ENCODE measurements around the gene METTL15.
"Not testable (repeated sequence)": the region's sequence is repeated elsewhere in the genome, so short reads cannot be mapped to it uniquely, and the experiment has no call there.

METTL15 gene

GRCh38 chr11:28110821-28111200 is 2.6 kb downstream of the METTL15 start:
- DNase-seq, result no peak

- DNase-seq, result no peak
These were observed 5.9 kb downstream of the METTL15 start for GRCh38 chr11:28114116-28114515.

GRCh38 chr11:28114731-28115130 is 6.5 kb downstream of the METTL15 start:
- no peak for DNase-seq

- DNase-seq, result no peak
These were observed 9.5 kb downstream of the METTL15 start for GRCh38 chr11:28117712-28118111.

- no peak for DNase-seq
These were observed 15.0 kb downstream of the METTL15 start for GRCh38 chr11:28123151-28123581.

GRCh38 chr11:28132548-28132947 is 24.4 kb downstream of the METTL15 start:
- DNase-seq, result no peak

- DNase-seq, result no peak
These were observed 25.0 kb downstream of the METTL15 start for GRCh38 chr11:28133146-28133545.

- DNase-seq, result not testable (repeated sequence)
These were observed 28.0 kb downstream of the METTL15 start for GRCh38 chr11:28136157-28136556.

- DNase-seq, result no peak
These were observed 29.2 kb downstream of the METTL15 start for GRCh38 chr11:28137366-28137765.

GRCh38 chr11:28137832-28138231 is 29.6 kb downstream of the METTL15 start:
- no peak for DNase-seq

GRCh38 chr11:28139841-28140415 is 31.7 kb downstream of the METTL15 start:
- no peak for DNase-seq

- no peak for DNase-seq
These were observed 32.7 kb downstream of the METTL15 start for GRCh38 chr11:28140689-28141455.

- DNase-seq, result no peak
These were observed 34.5 kb downstream of the METTL15 start for GRCh38 chr11:28142724-28143123.

GRCh38 chr11:28144808-28145207 is 36.6 kb downstream of the METTL15 start:
- DNase-seq, result no peak

GRCh38 chr11:28146123-28146751 is 38.0 kb downstream of the METTL15 start:
- DNase-seq, result no peak

GRCh38 chr11:28152743-28153142 is 44.6 kb downstream of the METTL15 start:
- DNase-seq, result no peak

GRCh38 chr11:28153586-28153985 is 45.4 kb downstream of the METTL15 start:
- DNase-seq, result no peak

- DNase-seq, result no peak
These were observed 60.5 kb downstream of the METTL15 start for GRCh38 chr11:28168718-28169117.

- DNase-seq, result no peak
These were observed 61.6 kb downstream of the METTL15 start for GRCh38 chr11:28169816-28170215.

- DNase-seq, result no peak
These were observed 62.6 kb downstream of the METTL15 start for GRCh38 chr11:28170759-28171158.

GRCh38 chr11:28176351-28176750 is 68.2 kb downstream of the METTL15 start:
- DNase-seq, result no peak

- no peak for DNase-seq
These were observed 87.3 kb downstream of the METTL15 start for GRCh38 chr11:28195449-28195848.

GRCh38 chr11:28209906-28210305 is 101.7 kb downstream of the METTL15 start:
- DNase-seq, result no peak

GRCh38 chr11:28222063-28222462 is 113.9 kb downstream of the METTL15 start:
- DNase-seq, result not testable (repeated sequence)
